Neural crest cell (in vitro differentiated cells): ENCODE measurements around the gene IL1A. TPM values are rescaled to one million over a fixed set of nuclear protein-coding genes. Genes with fewer than 3 reads are reported as not detected.

ENCODE experiments used
- DNase-seq: peaks from one replicate; pipeline ENCODE4 v3.0.0; 2021; ENCODE audit warnings: low read depth, mixed read lengths, low spot score
- H3K27ac Mint-ChIP-seq: one replicate; pipeline ENCODE4 v1.8.0; 2021; ENCODE audit warnings: mild to moderate bottlenecking, mixed read lengths; ENCODE audit not compliant: unreplicated experiment
- H3K27me3 Mint-ChIP-seq: 2 replicates; pipeline ENCODE4 v1.8.0; 2021; ENCODE audit warnings: low read depth, mild to moderate bottlenecking, mixed read lengths
- H3K36me3 Mint-ChIP-seq: 2 replicates; pipeline ENCODE4 v1.8.0; 2021; ENCODE audit warnings: low read depth, mild to moderate bottlenecking, mixed read lengths
- H3K4me1 Mint-ChIP-seq: 2 replicates; pipeline ENCODE4 v1.8.0; 2021; ENCODE audit warnings: mixed read lengths
- H3K4me3 Mint-ChIP-seq: one replicate; pipeline ENCODE4 v1.8.0; 2021; ENCODE audit warnings: mild to moderate bottlenecking, mixed read lengths
- H3K9me3 Mint-ChIP-seq: 2 replicates; pipeline ENCODE4 v1.8.0; 2021; ENCODE audit warnings: mixed read lengths
- CTCF ChIP-seq: fragments of 200-600 bp; sonication (generic); conservative IDR thresholded peaks from 2 replicates; pipeline ENCODE4 v1.5.0; 2021; ENCODE audit warnings: antibody characterized with exemption, mild to moderate bottlenecking
- total RNA-seq: library from RNA; stranded (reverse); gene quantifications from 2 replicates; pipeline ENCODE4 v1.2.1, GENCODE V29; 2021

The IL1A gene
- total RNA-seq, 1 donor from 2014 or later, result not detected

- DNase-seq, result no peak
- no peaks in the 10 kb centered on the region for H3K27me3 Mint-ChIP-seq
These were observed 24.8 kb upstream of the IL1A start for GRCh38 chr2:112809112-112809511.

DNA sequence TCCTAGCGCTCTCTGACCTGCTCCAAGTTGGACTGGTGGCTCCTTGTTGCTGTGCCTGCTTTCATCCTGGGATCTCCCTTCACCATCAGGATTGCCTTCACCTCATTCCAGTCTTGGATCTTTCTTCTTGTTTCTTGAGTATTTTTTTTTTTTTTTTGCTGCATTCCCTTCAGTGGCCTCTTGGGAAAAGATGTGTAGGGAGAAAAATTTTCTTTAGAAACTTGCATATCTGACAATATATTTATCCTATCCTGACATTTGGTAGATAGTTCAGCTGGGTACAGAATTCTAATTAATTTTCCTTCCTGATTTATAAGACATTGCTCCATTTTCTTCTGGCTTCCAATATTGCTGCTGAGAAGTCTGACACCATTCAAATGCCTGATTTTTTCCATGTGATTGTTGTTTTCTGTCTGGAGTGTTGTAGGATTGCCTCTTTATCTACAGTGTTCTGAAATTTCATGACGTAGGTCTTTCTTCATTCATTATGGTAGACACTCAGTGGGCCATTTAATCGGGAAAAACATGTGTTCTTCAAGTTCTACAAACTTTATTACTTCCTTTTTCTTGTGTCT is 23.0 kb upstream of the IL1A start:
- no peaks in the 10 kb centered on the region for H3K27me3 Mint-ChIP-seq
- DNase-seq, result no peak
- peaks cover 12% of the 10 kb centered on the region for H3K9me3 Mint-ChIP-seq
- no peak overlapping the region for H3K27ac Mint-ChIP-seq
- H3K36me3 Mint-ChIP-seq, result peaks cover 12% of the 10 kb centered on the region
- peak; percentile 37 for TF ChIP-seq CTCF
- H3K4me1 Mint-ChIP-seq, result peaks cover 23% of the 10 kb centered on the region
- H3K4me3 Mint-ChIP-seq, result no peak overlapping the region

More at GRCh38 chr2:112809112-112809511, 24.8 kb upstream of the IL1A start:
- Mint-ChIP-seq H3K27ac (no peak overlapping the region), H3K4me3 (no peak overlapping the region), H3K36me3 (peaks cover 12% of the 10 kb centered on the region), H3K4me1 (peaks cover 36% of the 10 kb centered on the region), H3K9me3 (peaks cover 12% of the 10 kb centered on the region)
- no peak for TF ChIP-seq CTCF

- peaks cover 10% of the 10 kb centered on the region for H3K4me1 Mint-ChIP-seq
- no peak overlapping the region for H3K27ac Mint-ChIP-seq
- H3K9me3 Mint-ChIP-seq, result peaks cover 13% of the 10 kb centered on the region
- no peak for DNase-seq
- H3K36me3 Mint-ChIP-seq, result peaks cover 12% of the 10 kb centered on the region
- no peaks in the 10 kb centered on the region for H3K27me3 Mint-ChIP-seq
- no peak overlapping the region for H3K4me3 Mint-ChIP-seq
- no peak for TF ChIP-seq CTCF
These were observed 21.2 kb upstream of the IL1A start for GRCh38 chr2:112805542-112805941.

DNA sequence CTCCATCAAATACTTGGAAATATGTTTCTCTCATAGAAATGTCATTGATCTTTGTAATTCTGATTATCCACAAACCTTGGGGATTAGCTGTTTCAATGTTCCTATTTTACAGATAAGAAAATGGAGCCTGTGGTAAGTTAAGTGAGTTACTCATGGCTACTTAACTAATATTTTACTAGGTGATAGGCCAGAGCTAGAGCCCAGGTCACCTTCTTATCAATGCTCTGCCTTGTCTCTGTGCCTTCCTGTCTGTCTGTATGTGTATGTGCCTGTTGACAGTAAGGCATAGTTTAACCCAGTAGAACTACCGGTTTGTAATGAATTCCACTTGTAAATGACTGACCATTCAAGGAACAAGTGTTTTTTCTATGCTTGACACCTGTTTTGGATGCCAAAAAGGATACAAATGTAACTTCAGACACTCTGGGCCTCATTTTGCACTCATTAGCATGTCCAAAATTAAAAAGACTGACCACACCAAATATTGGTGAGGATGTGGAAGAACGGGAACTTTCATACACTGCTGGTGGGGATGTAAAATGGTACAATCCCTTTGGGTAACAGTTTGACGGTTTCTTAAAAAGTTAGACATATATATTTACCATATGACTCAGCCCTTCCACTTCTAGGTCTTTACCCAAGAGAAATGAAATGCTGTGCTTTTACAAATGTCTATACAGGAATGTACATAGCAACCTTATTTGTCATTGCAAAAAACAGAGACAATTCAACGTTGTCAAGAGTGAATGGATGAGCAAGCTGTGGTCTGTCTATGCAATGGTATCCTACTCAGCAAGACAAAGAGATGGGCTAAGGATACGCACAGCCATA is 19.6 kb upstream of the IL1A start:
- H3K27me3 Mint-ChIP-seq, result no peaks in the 10 kb centered on the region
- H3K36me3 Mint-ChIP-seq, result peaks cover 12% of the 10 kb centered on the region
- H3K9me3 Mint-ChIP-seq, result peaks cover 21% of the 10 kb centered on the region
- TF ChIP-seq CTCF, result no peak
- no peak overlapping the region for H3K27ac Mint-ChIP-seq
- peaks cover 4% of the 10 kb centered on the region for H3K4me1 Mint-ChIP-seq
- DNase-seq, result no peak
- no peak overlapping the region for H3K4me3 Mint-ChIP-seq

DNA sequence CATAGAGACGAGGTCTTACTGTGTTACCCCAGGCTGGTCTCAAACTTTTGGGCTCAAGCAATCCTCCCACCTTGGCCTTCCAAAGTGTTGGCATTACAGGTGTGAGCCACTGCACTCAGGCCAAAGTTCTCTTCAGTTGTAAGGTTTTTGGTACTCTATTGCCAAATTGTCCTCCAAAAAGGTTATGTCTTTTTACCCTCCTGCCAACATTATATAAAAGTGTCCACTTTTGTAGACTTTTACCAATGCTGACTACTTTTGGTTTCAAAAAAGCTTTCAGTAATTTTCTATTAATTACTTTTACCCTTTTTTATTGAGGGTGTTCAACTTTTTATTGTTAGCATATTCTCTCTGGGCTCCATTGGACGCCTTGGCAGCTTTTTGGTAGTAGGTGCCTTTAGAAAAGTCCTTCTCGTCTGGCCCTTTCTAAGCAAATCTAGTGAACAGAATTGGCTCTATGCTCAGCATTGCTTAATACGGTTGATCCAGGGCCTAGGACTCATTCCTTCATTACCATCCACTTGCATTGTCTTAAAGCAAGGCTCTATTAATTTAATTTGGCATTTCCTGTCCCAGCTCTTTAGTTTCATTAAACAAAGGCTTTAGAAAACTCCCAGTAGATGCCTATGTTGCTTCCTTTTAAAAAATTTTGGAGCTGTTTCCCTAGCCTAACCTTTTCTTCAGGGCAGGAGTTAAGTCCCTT is 16.7 kb upstream of the IL1A start:
- no peak overlapping the region for H3K27ac Mint-ChIP-seq
- DNase-seq, result no peak
- no peak for TF ChIP-seq CTCF
- H3K27me3 Mint-ChIP-seq, result no peaks in the 10 kb centered on the region
- peaks cover 14% of the 10 kb centered on the region for H3K9me3 Mint-ChIP-seq
- H3K4me1 Mint-ChIP-seq, result no peaks in the 10 kb centered on the region
- H3K36me3 Mint-ChIP-seq, result peaks cover 2% of the 10 kb centered on the region
- H3K4me3 Mint-ChIP-seq, result no peak overlapping the region
